ENCODE measurements around the gene MRGPRD.
"Not testable (repeated sequence)": the region's sequence is repeated elsewhere in the genome, so short reads cannot be mapped to it uniquely, and the experiment has no call there.

DNA sequence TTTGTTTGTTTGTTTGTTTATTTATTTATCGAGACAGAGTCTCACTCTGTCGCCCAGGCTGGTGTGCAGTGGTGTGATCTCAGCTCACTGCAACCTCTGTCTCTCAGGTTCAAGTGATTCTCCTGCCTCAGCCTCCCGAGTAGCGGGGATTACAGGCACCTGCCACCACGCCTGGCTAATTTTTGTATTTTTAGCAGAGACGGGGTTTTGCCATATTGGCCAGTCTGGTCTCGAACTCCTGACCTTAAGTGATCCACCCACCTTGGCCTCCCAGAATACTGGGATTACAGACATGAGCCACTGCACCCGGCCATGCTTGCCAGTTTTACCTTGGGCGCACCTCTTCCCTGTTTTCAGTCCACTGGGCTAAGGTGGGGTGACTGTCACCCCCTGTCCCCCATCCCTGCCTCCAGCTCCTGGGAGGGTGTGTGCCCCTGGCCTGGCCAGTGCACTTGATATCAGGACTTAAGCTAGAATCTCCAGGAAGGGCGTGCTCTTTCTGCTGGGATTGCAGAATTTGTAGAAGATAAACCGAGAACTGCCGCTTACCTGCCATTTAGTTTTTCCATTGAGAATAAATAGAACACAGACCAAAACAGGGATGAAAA is 19.1 kb upstream of the MRGPRD start:
- not testable (repeated sequence) for TF ChIP-seq POLR2AphosphoS5 (IDR thresholded peaks at IDR 0.05)
- TF ChIP-seq, protein P1, sequence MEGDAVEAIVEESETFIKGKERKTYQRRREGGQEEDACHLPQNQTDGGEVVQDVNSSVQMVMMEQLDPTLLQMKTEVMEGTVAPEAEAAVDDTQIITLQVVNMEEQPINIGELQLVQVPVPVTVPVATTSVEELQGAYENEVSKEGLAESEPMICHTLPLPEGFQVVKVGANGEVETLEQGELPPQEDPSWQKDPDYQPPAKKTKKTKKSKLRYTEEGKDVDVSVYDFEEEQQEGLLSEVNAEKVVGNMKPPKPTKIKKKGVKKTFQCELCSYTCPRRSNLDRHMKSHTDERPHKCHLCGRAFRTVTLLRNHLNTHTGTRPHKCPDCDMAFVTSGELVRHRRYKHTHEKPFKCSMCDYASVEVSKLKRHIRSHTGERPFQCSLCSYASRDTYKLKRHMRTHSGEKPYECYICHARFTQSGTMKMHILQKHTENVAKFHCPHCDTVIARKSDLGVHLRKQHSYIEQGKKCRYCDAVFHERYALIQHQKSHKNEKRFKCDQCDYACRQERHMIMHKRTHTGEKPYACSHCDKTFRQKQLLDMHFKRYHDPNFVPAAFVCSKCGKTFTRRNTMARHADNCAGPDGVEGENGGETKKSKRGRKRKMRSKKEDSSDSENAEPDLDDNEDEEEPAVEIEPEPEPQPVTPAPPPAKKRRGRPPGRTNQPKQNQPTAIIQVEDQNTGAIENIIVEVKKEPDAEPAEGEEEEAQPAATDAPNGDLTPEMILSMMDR (IDR thresholded peaks at IDR 0.05), result not testable (repeated sequence)

Data from stomach (tissue), 4 donors.